CD8-positive, alpha-beta memory T cell (primary cell): Measurements from ENCODE around the gene IL21. TPM values are rescaled to one million over a fixed set of nuclear protein-coding genes. Genes with fewer than 3 reads are reported as not detected.

Experiments used
- CTCF ChIA-PET: fragments of 350-600 bp; sonication (Branson Sonifier 250); formaldehyde crosslinking; loops from one replicate; lab custom pipeline; 2021; ENCODE audit warnings: antibody characterized with exemption; lab: Charles Lee
- POLR2A ChIA-PET: fragments of 350-600 bp; sonication (Branson Sonifier 250); formaldehyde crosslinking; loops from one replicate; lab custom pipeline; 2021; ENCODE audit warnings: antibody characterized with exemption; lab: Charles Lee
- DNase-seq, 5 donors: peaks; one replicate each; pipeline versions ENCODE4 v3.0.0 to v3.0.0-alpha.2; 2020 to 2022; ENCODE audit warnings: mixed read lengths in 1 of 5
- H3K27ac ChIP-seq: one replicate; pipeline ENCODE4 v1.7.0; 2013; ENCODE audit warnings: low read depth, mild to moderate bottlenecking, low read length, moderate library complexity
- H3K27me3 ChIP-seq: 2 replicates; pipeline ENCODE4 v1.7.0; 2013; ENCODE audit warnings: low read length, mild to moderate bottlenecking; ENCODE audit not compliant: insufficient read depth, poor library complexity, severe bottlenecking
- H3K36me3 ChIP-seq: 2 replicates; pipeline ENCODE4 v1.7.0; 2013; ENCODE audit warnings: mild to moderate bottlenecking, low read length, moderate library complexity; ENCODE audit not compliant: insufficient read depth
- H3K4me1 ChIP-seq: 2 replicates; pipeline ENCODE4 v1.7.0; 2013; ENCODE audit warnings: mild to moderate bottlenecking, low read length, moderate library complexity; ENCODE audit not compliant: insufficient read depth
- H3K4me3 ChIP-seq: 2 replicates; pipeline ENCODE4 v1.7.0; 2013; ENCODE audit warnings: mild to moderate bottlenecking, low read length
- H3K9me3 ChIP-seq: 2 replicates; pipeline ENCODE4 v1.7.0; 2013; ENCODE audit warnings: mild to moderate bottlenecking, low read length
- H3K27ac Mint-ChIP-seq, 8 donors: one replicate each; pipeline ENCODE4 v1.8.0; 2020 to 2021; ENCODE audit warnings: mixed read lengths in 8 of 8, mild to moderate bottlenecking in 6 of 8, inconsistent platforms in 3 of 8, moderate library complexity in 3 of 8
- H3K27me3 Mint-ChIP-seq, 2 donors: one replicate each; pipeline ENCODE4 v1.8.0; 2020 to 2021; ENCODE audit warnings: mixed read lengths in 2 of 2, mild to moderate bottlenecking in 1 of 2, moderate library complexity in 1 of 2
- H3K36me3 Mint-ChIP-seq, 3 donors: one replicate each; pipeline ENCODE4 v1.8.0; 2020 to 2021; ENCODE audit warnings: mixed read lengths in 3 of 3, inconsistent platforms in 1 of 3, mild to moderate bottlenecking in 1 of 3
- H3K4me1 Mint-ChIP-seq, 3 donors: one replicate each; pipeline ENCODE4 v1.8.0; 2020 to 2021; ENCODE audit warnings: mixed read lengths in 3 of 3, inconsistent platforms in 1 of 3, mild to moderate bottlenecking in 1 of 3
- H3K4me3 Mint-ChIP-seq, 7 donors: one replicate each; pipeline ENCODE4 v1.8.0; 2020 to 2021; ENCODE audit warnings: mixed read lengths in 7 of 7, mild to moderate bottlenecking in 6 of 7, moderate library complexity in 4 of 7, inconsistent platforms in 2 of 7
- H3K9me3 Mint-ChIP-seq, 5 donors: one replicate each; pipeline ENCODE4 v1.8.0; 2020 to 2022; ENCODE audit warnings: mixed read lengths in 5 of 5, mild to moderate bottlenecking in 3 of 5, moderate library complexity in 2 of 5, inconsistent platforms in 1 of 5
- polyA plus RNA-seq: library from polyadenylated mRNA; unstranded; fragments of 300-500 nt; fragmentation: Illumina TruSeq; gene quantifications from one replicate; pipeline ENCODE4 v1.2.3, GENCODE V29; 2021
- total RNA-seq, 2 experiments: library from RNA; stranded (reverse); gene quantifications; one replicate each; pipeline ENCODE4 v1.2.3, GENCODE V29; 2021

Gene IL21
- total and polyA plus RNA-seq, 3 experiments from 2014 or later = 3.1 to 3.5 TPM; not detected in 1

- DNase-seq = no peak
- Histone ChIP-seq H3K27me3 (no peaks in the 10 kb centered on the region), H3K4me3 (no peak overlapping the region), H3K9me3 (no peaks in the 10 kb centered on the region), H3K36me3 (no peaks in the 10 kb centered on the region), H3K4me1 (peaks cover 3% of the 10 kb centered on the region), H3K27ac (no peak overlapping the region)
- ChIA-PET POLR2A (no interaction called here), CTCF (no interaction called here)
- Mint-ChIP-seq H3K4me3 (no peak overlapping the region), H3K4me1 (peaks cover 1 to 13% (median 4%) of the 10 kb centered on the region in 3 donors), H3K9me3 (no peaks in the 10 kb centered on the region), H3K27ac (no peak overlapping the region), H3K27me3 (no peaks in the 10 kb centered on the region), H3K36me3 (no peaks in the 10 kb centered on the region)
Measured at GRCh38 chr4:122612540-122612939, 8.3 kb downstream of the IL21 start.

GRCh38 chr4:122606364-122607043 lies 14.4 kb downstream of the IL21 start:
- no peaks in the 10 kb centered on the region for H3K4me1 ChIP-seq
- H3K4me3 Mint-ChIP-seq = no peak overlapping the region
- no peak for DNase-seq
- no peak overlapping the region for H3K4me3 ChIP-seq
- H3K4me1 Mint-ChIP-seq = peaks cover 0 to 4% (median 0%) of the 10 kb centered on the region in 3 donors
- H3K27me3 Mint-ChIP-seq = peaks cover 3 to 10% of the 10 kb centered on the region in 2 donors
- H3K36me3 Mint-ChIP-seq = no peaks in the 10 kb centered on the region
- H3K9me3 Mint-ChIP-seq = no peaks in the 10 kb centered on the region
- no peak overlapping the region for H3K27ac Mint-ChIP-seq
- no peaks in the 10 kb centered on the region for H3K9me3 ChIP-seq
- H3K36me3 ChIP-seq = no peaks in the 10 kb centered on the region
- no peak overlapping the region for H3K27ac ChIP-seq
- ChIA-PET POLR2A (no interaction called here), CTCF (no interaction called here)
- H3K27me3 ChIP-seq = no peaks in the 10 kb centered on the region

GRCh38 chr4:122604146-122604545 lies 16.7 kb downstream of the IL21 start:
- ChIA-PET CTCF (no interaction called here), POLR2A (no interaction called here)
- Histone ChIP-seq H3K36me3 (no peaks in the 10 kb centered on the region), H3K9me3 (no peaks in the 10 kb centered on the region), H3K4me1 (no peaks in the 10 kb centered on the region), H3K27me3 (no peaks in the 10 kb centered on the region), H3K27ac (no peak overlapping the region), H3K4me3 (no peak overlapping the region)
- Mint-ChIP-seq H3K4me1 (peaks cover 0 to 4% (median 0%) of the 10 kb centered on the region in 3 donors), H3K36me3 (peaks cover 0 to under 1% (median 0%) of the 10 kb centered on the region in 3 donors), H3K4me3 (no peak overlapping the region), H3K27ac (peak overlapping the region in 1 of 8 donors; percentile 41), H3K9me3 (no peaks in the 10 kb centered on the region), H3K27me3 (peaks cover 8 to 24% of the 10 kb centered on the region in 2 donors)
- no peak for DNase-seq

GRCh38 chr4:122603156-122603574 lies 17.7 kb downstream of the IL21 start:
- H3K4me3 Mint-ChIP-seq = no peak overlapping the region
- no peaks in the 10 kb centered on the region for H3K9me3 Mint-ChIP-seq
- Histone ChIP-seq H3K27me3 (no peaks in the 10 kb centered on the region), H3K4me3 (no peak overlapping the region), H3K9me3 (no peaks in the 10 kb centered on the region), H3K4me1 (no peaks in the 10 kb centered on the region), H3K36me3 (no peaks in the 10 kb centered on the region), H3K27ac (no peak overlapping the region)
- ChIA-PET POLR2A (no interaction called here), CTCF (interaction anchor here (0.8 to 1.8 kb wide), 4 partner anchors 9 to 129 kb away, joined by 3 to 5 read pairs (median 4); partner anchors contain the start of gene BBS12)
- peaks cover 0 to 4% (median 0%) of the 10 kb centered on the region in 3 donors for H3K4me1 Mint-ChIP-seq
- no peak overlapping the region for H3K27ac Mint-ChIP-seq
- no peak for DNase-seq
- H3K27me3 Mint-ChIP-seq = peaks cover 8 to 24% of the 10 kb centered on the region in 2 donors
- peaks cover 0 to 1% (median 0%) of the 10 kb centered on the region in 3 donors for H3K36me3 Mint-ChIP-seq

GRCh38 chr4:122602277-122603142 lies 18.4 kb downstream of the IL21 start:
- Mint-ChIP-seq H3K27ac (no peak overlapping the region), H3K4me1 (peaks cover 0 to 4% (median 0%) of the 10 kb centered on the region in 3 donors), H3K27me3 (peaks cover 8 to 24% of the 10 kb centered on the region in 2 donors), H3K4me3 (no peak overlapping the region), H3K9me3 (no peaks in the 10 kb centered on the region), H3K36me3 (peaks cover 0 to 1% (median 0%) of the 10 kb centered on the region in 3 donors)
- Histone ChIP-seq H3K27me3 (no peaks in the 10 kb centered on the region), H3K36me3 (no peaks in the 10 kb centered on the region), H3K4me3 (no peak overlapping the region), H3K9me3 (no peaks in the 10 kb centered on the region), H3K27ac (no peak overlapping the region), H3K4me1 (no peaks in the 10 kb centered on the region)
- ChIA-PET CTCF (interaction anchor here (0.8 to 1.8 kb wide), 4 partner anchors 9 to 130 kb away, joined by 3 to 5 read pairs (median 4); partner anchors contain the start of gene BBS12), POLR2A (no interaction called here)
- no peak for DNase-seq

GRCh38 chr4:122591196-122591595 lies 29.7 kb downstream of the IL21 start:
- Histone ChIP-seq H3K9me3 (no peaks in the 10 kb centered on the region), H3K4me3 (no peak overlapping the region), H3K27ac (no peak overlapping the region), H3K36me3 (no peaks in the 10 kb centered on the region), H3K27me3 (no peaks in the 10 kb centered on the region), H3K4me1 (no peaks in the 10 kb centered on the region)
- Mint-ChIP-seq H3K4me1 (no peaks in the 10 kb centered on the region), H3K27ac (no peak overlapping the region), H3K36me3 (no peaks in the 10 kb centered on the region), H3K27me3 (no peaks in the 10 kb centered on the region), H3K9me3 (no peaks in the 10 kb centered on the region), H3K4me3 (no peak overlapping the region)
- no peak for DNase-seq
- ChIA-PET POLR2A (no interaction called here), CTCF (no interaction called here)

- Mint-ChIP-seq H3K36me3 (no peaks in the 10 kb centered on the region), H3K27ac (no peak overlapping the region)
- POLR2A ChIA-PET = no interaction called here
Measured at GRCh38 chr4:122588453-122589238, 32.2 kb downstream of the IL21 start.

More at GRCh38 chr4:122588453-122589238, 32.2 kb downstream of the IL21 start:
- H3K4me1 ChIP-seq = peaks cover 11% of the 10 kb centered on the region
- CTCF ChIA-PET = interaction anchor here (1.5 kb wide), 1 partner anchor 10 kb away, joined by 3 read pairs; no protein-coding TSS in a partner anchor
- H3K9me3 ChIP-seq = no peaks in the 10 kb centered on the region
- H3K4me3 Mint-ChIP-seq = no peak overlapping the region
- no peaks in the 10 kb centered on the region for H3K36me3 ChIP-seq
- no peak overlapping the region for H3K27ac ChIP-seq
- DNase-seq = no peak
- no peaks in the 10 kb centered on the region for H3K9me3 Mint-ChIP-seq
- H3K4me1 Mint-ChIP-seq = peaks cover 3 to 12% (median 10%) of the 10 kb centered on the region in 3 donors
- peaks cover 0 to 1% of the 10 kb centered on the region in 2 donors for H3K27me3 Mint-ChIP-seq
- no peak overlapping the region for H3K4me3 ChIP-seq
- H3K27me3 ChIP-seq = no peaks in the 10 kb centered on the region
